PC-9 (cell line): ENCODE data around the gene USP37. TPM values are rescaled to one million over a fixed set of nuclear protein-coding genes. Genes with fewer than 3 reads are reported as not detected.
"Not testable (repeated sequence)": the region's sequence is repeated elsewhere in the genome, so short reads cannot be mapped to it uniquely, and the experiment has no call there.

Source experiments
- BruUV-seq: library from RNA; stranded (reverse); fragments of 400-500 nt; replicated peaks from 2 replicates; lab custom pipeline; 2021; lab: Mats Ljungman, UMichigan
- CTCF ChIA-PET: fragments of 300-600 bp; sonication (Branson Sonifier 250); formaldehyde crosslinking; loops from one replicate; lab custom pipeline; 2022; ENCODE audit warnings: antibody characterized with exemption; lab: Charles Lee
- POLR2A ChIA-PET: fragments of 300-600 bp; sonication (Branson Sonifier 250); formaldehyde crosslinking; loops from one replicate; lab custom pipeline; 2022; ENCODE audit warnings: antibody characterized with exemption; ENCODE audit not compliant: unreplicated experiment; lab: Charles Lee
- DNase-seq, 2 experiments: peaks; one replicate each; pipeline versions ENCODE4 v3.0.0 to v3.0.0-alpha.2; 2015 to 2022; ENCODE audit warnings: mixed read lengths in 1 of 2
- H2AFZ ChIP-seq: fragments of 200-600 bp; sonication (generic); 2 replicates; pipeline ENCODE4 v1.8.1; 2017; ENCODE audit warnings: antibody characterized with exemption
- H3F3A ChIP-seq: fragments of 200-600 bp; sonication (generic); 2 replicates; pipeline ENCODE4 v1.8.1; 2017; ENCODE audit warnings: antibody characterized with exemption, mild to moderate bottlenecking, low read depth; ENCODE audit not compliant: insufficient read depth
- H3K27ac ChIP-seq: fragments of 200-600 bp; sonication (generic); 2 replicates; pipeline ENCODE4 v1.6.1; 2016; ENCODE audit warnings: mixed run types
- H3K27me3 ChIP-seq: fragments of 200-600 bp; sonication (generic); 2 replicates; pipeline ENCODE4 v1.6.1; 2016; ENCODE audit warnings: low read depth, mixed run types; ENCODE audit not compliant: insufficient read depth
- H3K36me3 ChIP-seq: fragments of 200-600 bp; sonication (generic); 2 replicates; pipeline ENCODE4 v1.6.1; 2016; ENCODE audit warnings: low read depth, mixed run types
- H3K4me1 ChIP-seq: fragments of 200-600 bp; sonication (generic); replicated peaks from 2 replicates; pipeline ENCODE4 v1.6.1; 2016; ENCODE audit warnings: mixed run types; ENCODE audit not compliant: insufficient read depth
- H3K4me2 ChIP-seq: fragments of 200-600 bp; sonication (generic); 2 replicates; pipeline ENCODE4 v1.6.1; 2017; ENCODE audit warnings: mixed run types
- H3K4me3 ChIP-seq: fragments of 200-600 bp; sonication (generic); 2 replicates; pipeline ENCODE4 v1.6.1; 2016; ENCODE audit warnings: mixed run types
- H3K79me2 ChIP-seq: fragments of 200-600 bp; sonication (generic); 2 replicates; pipeline ENCODE4 v1.6.1; 2017; ENCODE audit warnings: low read depth, mixed run types
- H3K9me2 ChIP-seq: fragments of 200-600 bp; sonication (generic); 2 replicates; pipeline ENCODE4 v1.8.1; 2017; ENCODE audit warnings: mild to moderate bottlenecking; ENCODE audit not compliant: insufficient read depth
- H3K9me3 ChIP-seq: fragments of 200-600 bp; sonication (generic); 2 replicates; pipeline ENCODE4 v1.8.1; 2016; ENCODE audit warnings: low read depth; ENCODE audit not compliant: insufficient read depth
- H4K20me1 ChIP-seq: fragments of 200-600 bp; sonication (generic); 2 replicates; pipeline ENCODE4 v1.8.1; 2017; ENCODE audit not compliant: insufficient read depth
- EZH2 ChIP-seq: fragments of 200-600 bp; sonication (generic); IDR thresholded peaks from 2 replicates; pipeline ENCODE4 v1.8.0; 2017; ENCODE audit warnings: antibody characterized with exemption, low read depth
- intact Hi-C: fragments of 100-400 bp; cut with micrococcal nuclease; formaldehyde crosslinking; loops from one replicate; pipeline ENCODE4 v1.10.0; 2022; ENCODE audit not compliant: unreplicated experiment
- total RNA-seq: library from RNA; stranded (reverse); gene quantifications from 2 replicates; pipeline ENCODE4 v1.2.3, GENCODE V29; 2021
- TF ChIP-seq, protein P1 (sequence below): fragments of 200-600 bp; sonication (generic); conservative IDR thresholded peaks from 2 replicates; pipeline ENCODE4 v1.6.1; 2017; ENCODE audit warnings: mixed run types, antibody characterized with exemption, mild to moderate bottlenecking, moderate library complexity

The USP37 gene
- total RNA-seq, 1 experiment from 2014 or later, result 15.4 TPM

DNA sequence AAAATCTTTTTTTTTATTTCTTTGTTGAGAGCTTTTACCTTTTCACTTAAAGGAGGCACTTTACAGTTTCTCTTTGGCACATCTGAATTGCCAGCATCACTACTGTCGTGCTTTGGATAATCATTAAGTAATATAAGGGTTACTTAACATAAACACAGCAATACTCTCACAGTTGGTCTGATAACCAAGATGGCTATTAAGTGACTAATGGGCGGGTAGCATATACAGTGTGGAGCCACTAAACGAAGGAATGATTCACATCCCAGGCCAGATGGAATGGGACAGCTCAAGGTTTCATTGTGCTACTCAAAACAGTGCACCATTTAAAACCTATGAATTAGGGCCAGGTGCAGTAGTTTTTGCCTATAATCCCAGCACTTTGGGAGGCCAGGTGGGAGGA, 28.1 kb downstream of the USP37 start:
- H3K4me3 ChIP-seq, result no peak overlapping the region
- H3K27ac ChIP-seq, result no peak overlapping the region
- H3K36me3 ChIP-seq, result peaks cover 28% of the 10 kb centered on the region
- H3K9me3 ChIP-seq, result no peaks in the 10 kb centered on the region
- no peaks in the 10 kb centered on the region for H4K20me1 ChIP-seq
- H3F3A ChIP-seq, result no peaks in the 10 kb centered on the region
- H2AFZ ChIP-seq, result no peak overlapping the region
- POLR2A ChIA-PET, result no interaction called here
- intact Hi-C loops, result no loop called here
- H3K4me1 ChIP-seq, result no peaks in the 10 kb centered on the region
- no TSS peak for BruUV-seq
- CTCF ChIA-PET, result no interaction called here
- TF ChIP-seq, protein P1, sequence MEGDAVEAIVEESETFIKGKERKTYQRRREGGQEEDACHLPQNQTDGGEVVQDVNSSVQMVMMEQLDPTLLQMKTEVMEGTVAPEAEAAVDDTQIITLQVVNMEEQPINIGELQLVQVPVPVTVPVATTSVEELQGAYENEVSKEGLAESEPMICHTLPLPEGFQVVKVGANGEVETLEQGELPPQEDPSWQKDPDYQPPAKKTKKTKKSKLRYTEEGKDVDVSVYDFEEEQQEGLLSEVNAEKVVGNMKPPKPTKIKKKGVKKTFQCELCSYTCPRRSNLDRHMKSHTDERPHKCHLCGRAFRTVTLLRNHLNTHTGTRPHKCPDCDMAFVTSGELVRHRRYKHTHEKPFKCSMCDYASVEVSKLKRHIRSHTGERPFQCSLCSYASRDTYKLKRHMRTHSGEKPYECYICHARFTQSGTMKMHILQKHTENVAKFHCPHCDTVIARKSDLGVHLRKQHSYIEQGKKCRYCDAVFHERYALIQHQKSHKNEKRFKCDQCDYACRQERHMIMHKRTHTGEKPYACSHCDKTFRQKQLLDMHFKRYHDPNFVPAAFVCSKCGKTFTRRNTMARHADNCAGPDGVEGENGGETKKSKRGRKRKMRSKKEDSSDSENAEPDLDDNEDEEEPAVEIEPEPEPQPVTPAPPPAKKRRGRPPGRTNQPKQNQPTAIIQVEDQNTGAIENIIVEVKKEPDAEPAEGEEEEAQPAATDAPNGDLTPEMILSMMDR, result no peak
- no peak for TF ChIP-seq EZH2
- no peaks in the 10 kb centered on the region for H3K9me2 ChIP-seq
- no peak for DNase-seq
- no peaks in the 10 kb centered on the region for H3K27me3 ChIP-seq
- no peak overlapping the region for H3K4me2 ChIP-seq
- no peaks in the 10 kb centered on the region for H3K79me2 ChIP-seq

DNA sequence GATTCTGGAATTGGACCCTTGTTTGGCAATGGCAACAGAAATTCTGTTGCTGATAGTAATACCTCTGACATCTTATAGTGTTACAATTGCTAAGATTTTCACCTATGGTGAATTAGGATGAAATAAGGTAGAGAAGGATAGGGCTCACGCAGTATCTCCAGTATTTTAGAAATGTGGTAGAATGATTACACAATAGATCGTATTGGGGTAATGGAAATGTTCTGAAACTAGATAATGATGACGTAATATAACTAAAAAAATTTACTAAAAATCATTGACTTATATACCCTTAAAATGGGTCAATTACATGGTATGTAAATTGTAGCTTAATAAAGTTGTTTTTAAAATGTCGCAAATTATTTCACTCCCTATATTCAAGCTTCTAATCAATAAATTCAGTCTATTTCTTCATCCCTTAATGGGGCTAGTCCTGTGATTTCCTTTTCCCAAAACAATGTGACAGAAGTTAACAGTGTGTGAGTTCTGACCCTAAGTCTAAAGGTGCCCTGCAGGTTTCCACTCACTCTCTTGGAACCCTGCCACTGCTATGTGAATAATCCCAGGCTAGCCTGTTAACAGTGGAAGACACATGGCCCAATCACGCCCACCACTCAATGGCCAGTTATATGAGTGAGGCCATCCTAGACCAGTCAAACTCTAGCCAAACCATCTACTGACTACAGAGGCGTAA, 31.2 kb downstream of the USP37 start:
- ChIA-PET POLR2A (interaction anchor here (0.5 kb wide), 1 partner anchor 1917 kb away, joined by 6 read pairs; no protein-coding TSS in a partner anchor), CTCF (no interaction called here)
- Histone ChIP-seq H3K4me2 (no peak overlapping the region), H3F3A (no peaks in the 10 kb centered on the region), H4K20me1 (no peaks in the 10 kb centered on the region), H2AFZ (no peak overlapping the region), H3K36me3 (peaks cover 15% of the 10 kb centered on the region), H3K79me2 (no peaks in the 10 kb centered on the region), H3K27ac (no peak overlapping the region), H3K9me3 (no peaks in the 10 kb centered on the region), H3K9me2 (no peaks in the 10 kb centered on the region), H3K4me3 (no peak overlapping the region), H3K27me3 (no peaks in the 10 kb centered on the region), H3K4me1 (no peaks in the 10 kb centered on the region)
- no peak for DNase-seq
- no TSS peak for BruUV-seq
- intact Hi-C loops, result no loop called here
- no peak for TF ChIP-seq EZH2
- TF ChIP-seq, protein P1, result no peak

DNA sequence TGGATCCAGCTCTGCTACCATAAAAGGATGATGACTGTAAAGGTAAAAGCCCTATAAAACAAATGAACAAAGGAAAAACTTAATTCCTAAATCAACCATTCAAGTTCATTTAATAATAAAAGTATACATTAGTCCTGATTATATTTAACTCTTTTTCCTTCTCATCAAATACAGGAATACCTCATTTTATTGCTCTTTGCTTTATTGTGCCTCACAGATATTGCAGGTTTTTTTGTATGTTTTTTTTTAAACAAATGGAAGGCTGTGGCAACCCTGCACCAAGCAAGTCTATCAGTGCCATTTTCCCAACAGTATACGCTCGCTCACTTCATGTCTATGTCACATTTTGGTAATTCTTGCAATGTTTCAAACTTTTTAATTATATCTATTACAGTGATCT, 38.2 kb downstream of the USP37 start:
- H4K20me1 ChIP-seq, result no peaks in the 10 kb centered on the region
- POLR2A ChIA-PET, result no interaction called here

DNA sequence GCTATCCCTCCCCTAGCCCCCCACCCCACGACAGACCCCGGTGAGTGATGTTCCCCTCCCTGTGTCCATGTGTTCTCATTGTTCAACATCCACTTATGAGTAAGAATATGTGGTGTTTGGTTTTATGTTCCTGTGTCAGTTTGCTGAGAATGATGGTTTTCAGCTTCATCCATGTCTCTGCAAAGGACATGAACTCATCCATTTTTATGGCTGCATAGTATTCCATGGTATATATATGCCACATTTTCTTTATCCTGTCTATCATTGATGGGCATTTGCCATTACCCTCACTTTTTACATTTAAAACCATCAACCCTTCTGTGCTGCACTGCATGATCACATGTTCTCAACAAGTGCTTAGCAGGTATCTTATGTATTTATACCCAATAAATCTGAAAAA, 39.7 kb downstream of the USP37 start:
- H3K27me3 ChIP-seq, intact Hi-C loops, H3K79me2 ChIP-seq, H3K4me1 ChIP-seq, H3K4me2 ChIP-seq, BruUV-seq, CTCF ChIA-PET, H3K27ac ChIP-seq, H3K4me3 ChIP-seq, H3K9me2 ChIP-seq, H4K20me1 ChIP-seq, H3K9me3 ChIP-seq, H2AFZ ChIP-seq, DNase-seq, H3F3A ChIP-seq: not testable (repeated sequence)
- peaks cover 28% of the 10 kb centered on the region; the same call in 1 of the 2 replicates for H3K36me3 ChIP-seq
- POLR2A ChIA-PET, result interaction anchor here (0.6 kb wide), 1 partner anchor 80 kb away, joined by 3 read pairs; no protein-coding TSS in a partner anchor

More for the DNA sequence above, 38.2 kb downstream of the USP37 start:
- no peak overlapping the region for H3K27ac ChIP-seq
- H3K9me2 ChIP-seq, result no peaks in the 10 kb centered on the region
- H3K27me3 ChIP-seq, result no peaks in the 10 kb centered on the region
- no peak overlapping the region for H3K4me2 ChIP-seq
- intact Hi-C loops, result no loop called here
- no TSS peak for BruUV-seq
- DNase-seq, result no peak
- no peak overlapping the region for H3K4me3 ChIP-seq
- H3F3A ChIP-seq, result no peaks in the 10 kb centered on the region
- no peaks in the 10 kb centered on the region for H3K9me3 ChIP-seq
- TF ChIP-seq, protein P1, result no peak
- no peak for TF ChIP-seq EZH2
- CTCF ChIA-PET, result no interaction called here
- no peaks in the 10 kb centered on the region for H3K79me2 ChIP-seq
- H3K36me3 ChIP-seq, result peaks cover 28% of the 10 kb centered on the region; the same call in 1 of the 2 replicates
- H2AFZ ChIP-seq, result no peak overlapping the region
- no peaks in the 10 kb centered on the region for H3K4me1 ChIP-seq
